Fibroblast of peridontal ligament (primary cell): ENCODE measurements around the gene KDR.

ENCODE experiments used
- DNase-seq: peaks from one replicate; pipeline ENCODE4 v3.0.0-alpha.2; 2010; ENCODE audit errors: extremely low read depth

KDR gene

GRCh38 chr4:55029821-55030503 is 95.4 kb downstream of the KDR start:
- no peak for DNase-seq

GRCh38 chr4:55029321-55029720 is 96.1 kb downstream of the KDR start:
- no peak for DNase-seq
